Neutrophil (primary cell): ENCODE measurements around the gene PCMT1.
"Not testable (repeated sequence)": the region's sequence is repeated elsewhere in the genome, so short reads cannot be mapped to it uniquely, and the experiment has no call there.

ENCODE experiments used
- H3K27ac ChIP-seq: fragments of 200-600 bp; sonication (generic); 2 replicates; pipeline ENCODE4 v1.5.1; 2016; ENCODE audit warnings: mild to moderate bottlenecking, moderate library complexity
- H3K27me3 ChIP-seq: fragments of 200-600 bp; sonication (generic); 2 replicates; pipeline ENCODE4 v1.6.0; 2016; ENCODE audit warnings: mild to moderate bottlenecking
- H3K36me3 ChIP-seq: fragments of 200-600 bp; sonication (generic); 2 replicates; pipeline ENCODE4 v1.5.1; 2017
- H3K4me1 ChIP-seq, 2 experiments: fragments of 200-600 bp in 1 of 2; sonication (generic) in 1 of 2; 1 replicate in 1 of 2; 2 replicates in 1 of 2; pipeline versions ENCODE4 v1.5.1 to v1.6.1; 2013 to 2016; ENCODE audit warnings: low read depth in 1 of 2, low read length in 1 of 2, mild to moderate bottlenecking in 1 of 2, moderate library complexity in 1 of 2; ENCODE audit not compliant: control insufficient read depth in 1 of 2, insufficient read depth in 1 of 2
- H3K4me3 ChIP-seq, 2 experiments: fragments of 200-600 bp in 1 of 2; sonication (generic) in 1 of 2; 1 replicate in 1 of 2; 2 replicates in 1 of 2; pipeline ENCODE4 v1.5.1; 2013 to 2016; ENCODE audit warnings: low read depth in 1 of 2, low read length in 1 of 2, mild to moderate bottlenecking in 1 of 2, moderate library complexity in 1 of 2
- H3K9me3 ChIP-seq: fragments of 200-600 bp; sonication (generic); 2 replicates; pipeline ENCODE4 v1.5.1; 2016
- TF ChIP-seq, protein P1 (sequence below): fragments of 200-600 bp; sonication (generic); IDR thresholded peaks from 2 replicates; pipeline ENCODE4 v1.5.1; 2016; ENCODE audit warnings: antibody characterized with exemption

The PCMT1 gene

GRCh38 chr6:149840345-149841075 lies 91.0 kb downstream of the PCMT1 start:
- Histone ChIP-seq H3K27ac (no peak overlapping the region), H3K27me3 (no peaks in the 10 kb centered on the region), H3K9me3 (no peaks in the 10 kb centered on the region), H3K4me1 (no peaks in the 10 kb centered on the region), H3K4me3 (no peak overlapping the region), H3K36me3 (no peaks in the 10 kb centered on the region)
- TF ChIP-seq, protein P1, sequence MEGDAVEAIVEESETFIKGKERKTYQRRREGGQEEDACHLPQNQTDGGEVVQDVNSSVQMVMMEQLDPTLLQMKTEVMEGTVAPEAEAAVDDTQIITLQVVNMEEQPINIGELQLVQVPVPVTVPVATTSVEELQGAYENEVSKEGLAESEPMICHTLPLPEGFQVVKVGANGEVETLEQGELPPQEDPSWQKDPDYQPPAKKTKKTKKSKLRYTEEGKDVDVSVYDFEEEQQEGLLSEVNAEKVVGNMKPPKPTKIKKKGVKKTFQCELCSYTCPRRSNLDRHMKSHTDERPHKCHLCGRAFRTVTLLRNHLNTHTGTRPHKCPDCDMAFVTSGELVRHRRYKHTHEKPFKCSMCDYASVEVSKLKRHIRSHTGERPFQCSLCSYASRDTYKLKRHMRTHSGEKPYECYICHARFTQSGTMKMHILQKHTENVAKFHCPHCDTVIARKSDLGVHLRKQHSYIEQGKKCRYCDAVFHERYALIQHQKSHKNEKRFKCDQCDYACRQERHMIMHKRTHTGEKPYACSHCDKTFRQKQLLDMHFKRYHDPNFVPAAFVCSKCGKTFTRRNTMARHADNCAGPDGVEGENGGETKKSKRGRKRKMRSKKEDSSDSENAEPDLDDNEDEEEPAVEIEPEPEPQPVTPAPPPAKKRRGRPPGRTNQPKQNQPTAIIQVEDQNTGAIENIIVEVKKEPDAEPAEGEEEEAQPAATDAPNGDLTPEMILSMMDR: no peak

GRCh38 chr6:149842331-149842730 lies 92.8 kb downstream of the PCMT1 start:
- no peaks in the 10 kb centered on the region for H3K9me3 ChIP-seq
- H3K27me3 ChIP-seq: no peaks in the 10 kb centered on the region
- H3K27ac ChIP-seq: no peak overlapping the region
- no peaks in the 10 kb centered on the region for H3K36me3 ChIP-seq
- no peaks in the 10 kb centered on the region for H3K4me1 ChIP-seq
- H3K4me3 ChIP-seq: no peak overlapping the region
- TF ChIP-seq, protein P1: no peak

GRCh38 chr6:149843051-149843633 lies 93.6 kb downstream of the PCMT1 start:
- TF ChIP-seq, protein P1: no peak
- Histone ChIP-seq H3K27ac (no peak overlapping the region), H3K4me3 (no peak overlapping the region), H3K27me3 (no peaks in the 10 kb centered on the region), H3K36me3 (no peaks in the 10 kb centered on the region), H3K4me1 (no peaks in the 10 kb centered on the region), H3K9me3 (no peaks in the 10 kb centered on the region)

DNA sequence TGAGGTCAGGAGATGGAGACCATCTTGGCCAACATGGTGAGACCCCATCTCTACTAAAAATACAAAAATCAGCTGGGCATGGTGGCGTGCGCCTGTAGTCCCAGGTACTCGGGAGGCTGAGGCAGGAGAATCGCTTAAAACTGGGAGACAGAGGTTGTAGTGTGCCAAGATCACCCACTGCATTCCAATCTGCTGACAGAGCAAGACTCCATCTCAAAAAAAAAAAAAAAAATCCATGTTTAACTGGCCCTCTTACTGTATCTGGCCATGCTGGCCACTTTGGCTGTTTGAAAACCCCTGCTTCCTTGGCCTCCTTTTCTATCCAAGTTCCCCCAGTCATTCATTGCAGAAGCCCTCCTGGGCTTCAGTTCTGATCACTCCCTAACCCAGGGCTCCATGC lies 94.5 kb downstream of the PCMT1 start:
- not testable (repeated sequence) for H3K9me3 ChIP-seq, H3K4me1 ChIP-seq, H3K27me3 ChIP-seq, H3K36me3 ChIP-seq, H3K4me3 ChIP-seq, H3K27ac ChIP-seq

- Histone ChIP-seq H3K4me1 (no peaks in the 10 kb centered on the region), H3K4me3 (no peak overlapping the region), H3K27me3 (peaks cover 5% of the 10 kb centered on the region), H3K36me3 (no peaks in the 10 kb centered on the region), H3K9me3 (no peaks in the 10 kb centered on the region), H3K27ac (no peak overlapping the region)
- TF ChIP-seq, protein P1: no peak
Observed at GRCh38 chr6:149844480-149844879, 94.9 kb downstream of the PCMT1 start.

- TF ChIP-seq, protein P1: no peak
- Histone ChIP-seq H3K27me3 (peaks cover 16% of the 10 kb centered on the region), H3K9me3 (no peaks in the 10 kb centered on the region), H3K4me1 (no peaks in the 10 kb centered on the region), H3K4me3 (no peak overlapping the region), H3K36me3 (no peaks in the 10 kb centered on the region), H3K27ac (no peak overlapping the region)
Observed at GRCh38 chr6:149845549-149845948, 96.0 kb downstream of the PCMT1 start.
